Endothelial cell of umbilical vein (primary cell): ENCODE results near the gene RERGL. TPM values are rescaled to one million over a fixed set of nuclear protein-coding genes. Genes with fewer than 3 reads are reported as not detected.
"Not testable (repeated sequence)": the region's sequence is repeated elsewhere in the genome, so short reads cannot be mapped to it uniquely, and the experiment has no call there.

Experiments used
- BruUV-seq: library from RNA; stranded (reverse); fragments of 400-500 nt; replicated peaks from 2 replicates; lab custom pipeline; 2021; lab: Mats Ljungman, UMichigan
- CTCF ChIA-PET: fragments of 300-600, 350-600 bp; sonication (Branson Sonifier 250); formaldehyde crosslinking; loops from one replicate; lab custom pipeline; 2021; ENCODE audit warnings: antibody characterized with exemption, inconsistent platforms; lab: Charles Lee
- POLR2A ChIA-PET: fragments of 300-600, 350-600 bp; sonication (Branson Sonifier 250); formaldehyde crosslinking; loops from one replicate; lab custom pipeline; 2021; ENCODE audit warnings: antibody characterized with exemption, inconsistent platforms; lab: Charles Lee
- DNase-seq: peaks from one replicate; pipeline ENCODE4 v3.0.0-alpha.2; 2011; ENCODE audit warnings: low read depth, low spot score
- FAIRE-seq: peaks from 2 replicates; lab custom pipeline; 2011; peaks lifted over from hg19 to GRCh38; lab: Jason Lieb, UNC
- H2AFZ ChIP-seq: 2 replicates; pipeline ENCODE4 v1.6.0; 2012; ENCODE audit warnings: low read depth, low read length, control low read depth, inconsistent platforms
- H3K27ac ChIP-seq: 2 replicates; pipeline ENCODE4 v1.5.1; 2011; ENCODE audit warnings: low read depth, mild to moderate bottlenecking, control low read depth, low read length, moderate library complexity; ENCODE audit not compliant: insufficient read depth
- H3K27me3 ChIP-seq, 2 experiments: 2 replicates each; pipeline versions ENCODE4 v1.6.0 to v1.6.1; 2011; ENCODE audit warnings: low read length in 2 of 2, mixed read lengths in 1 of 2; ENCODE audit not compliant: control insufficient read depth in 2 of 2, insufficient read depth in 2 of 2
- H3K36me3 ChIP-seq, 2 experiments: 2 replicates in 1 of 2; 3 replicates in 1 of 2; pipeline ENCODE4 v1.5.1; 2011; ENCODE audit warnings: low read length in 2 of 2, mild to moderate bottlenecking in 1 of 2, moderate library complexity in 1 of 2; ENCODE audit not compliant: control insufficient read depth in 2 of 2, insufficient read depth in 2 of 2; ENCODE audit errors: extremely low read depth in 1 of 2
- H3K4me1 ChIP-seq: 3 replicates; pipeline ENCODE4 v1.5.1; 2011; ENCODE audit warnings: mild to moderate bottlenecking, low read length; ENCODE audit not compliant: control insufficient read depth, insufficient read depth; ENCODE audit errors: extremely low read depth
- H3K4me2 ChIP-seq: 2 replicates; pipeline ENCODE4 v1.6.1; 2011; ENCODE audit warnings: low read length, control low read depth, mixed read lengths; ENCODE audit not compliant: insufficient read depth
- H3K4me3 ChIP-seq, 3 experiments: fragments of 200-600 bp in 1 of 3; sonication (generic), shearing (Covaris generic) in 1 of 3; replicated peaks in 1 of 3; 2 replicates each; pipeline ENCODE4 v1.5.1; 2011 to 2016; ENCODE audit warnings: control low read depth in 3 of 3, low read length in 3 of 3, mild to moderate bottlenecking in 2 of 3, inconsistent platforms in 1 of 3, low read depth in 1 of 3, moderate library complexity in 1 of 3; ENCODE audit not compliant: insufficient read depth in 1 of 3
- H3K79me2 ChIP-seq: 2 replicates; pipeline ENCODE4 v1.6.0; 2012; ENCODE audit warnings: low read length, inconsistent platforms; ENCODE audit not compliant: control insufficient read depth, insufficient read depth
- H3K9ac ChIP-seq: replicated peaks from 2 replicates; pipeline ENCODE3; 2011; ENCODE audit warnings: low read length, control low read depth; ENCODE audit not compliant: insufficient read depth; ENCODE audit errors: extremely low read depth
- H3K9me1 ChIP-seq: replicated peaks from 3 replicates; pipeline ENCODE4 v1.6.0; 2011; ENCODE audit warnings: mild to moderate bottlenecking, low read length; ENCODE audit not compliant: control insufficient read depth, insufficient read depth; ENCODE audit errors: extremely low read depth
- H3K9me3 ChIP-seq: replicated peaks from 2 replicates; pipeline ENCODE4 v1.5.1; 2012; ENCODE audit warnings: low read length, inconsistent platforms; ENCODE audit not compliant: control insufficient read depth, insufficient read depth
- H4K20me1 ChIP-seq: replicated peaks from 2 replicates; pipeline ENCODE3; 2011; ENCODE audit warnings: mild to moderate bottlenecking, low read length; ENCODE audit not compliant: control insufficient read depth, insufficient read depth; ENCODE audit errors: extremely low read depth
- EZH2 ChIP-seq: IDR thresholded peaks from 2 replicates; pipeline ENCODE4 v1.6.1; 2012; ENCODE audit warnings: borderline replicate concordance, low read depth, mild to moderate bottlenecking, moderate library complexity, low read length, inconsistent platforms; ENCODE audit not compliant: severe bottlenecking
- FOS ChIP-seq: IDR thresholded peaks from 2 replicates; pipeline ENCODE4 v1.6.1; 2011; ENCODE audit warnings: mild to moderate bottlenecking, low read length, moderate library complexity, borderline replicate concordance; ENCODE audit not compliant: insufficient read depth
- GATA2 ChIP-seq: IDR thresholded peaks from 2 replicates; pipeline ENCODE4 v1.7.0; 2011; ENCODE audit warnings: low read depth, mild to moderate bottlenecking, moderate library complexity, mixed read lengths, low read length; ENCODE audit not compliant: insufficient read length, insufficient read depth
- JUN ChIP-seq: IDR thresholded peaks from 2 replicates; pipeline ENCODE4 v1.6.1; 2011; ENCODE audit warnings: borderline replicate concordance, low read depth; ENCODE audit not compliant: insufficient read length, insufficient read depth
- MAX ChIP-seq: IDR thresholded peaks from 2 replicates; pipeline ENCODE4 v1.6.1; 2011; ENCODE audit not compliant: insufficient read depth, insufficient read length
- MYC ChIP-seq: IDR thresholded peaks from one replicate; pipeline ENCODE4 v1.6.1; 2011; ENCODE audit warnings: mild to moderate bottlenecking, low read depth, low read length
- POLR2A ChIP-seq: IDR thresholded peaks from 2 replicates; pipeline ENCODE4 v1.6.1; 2012; ENCODE audit warnings: low read depth, mild to moderate bottlenecking, control low read depth, low read length
- POLR2AphosphoS5 ChIP-seq: IDR thresholded peaks from 2 replicates; pipeline ENCODE4 v1.6.1; 2012; ENCODE audit warnings: low read depth, mild to moderate bottlenecking, control low read depth, low read length, moderate library complexity; ENCODE audit not compliant: insufficient read depth
- dilution Hi-C: fragments of 300-500 bp; cut with MboI; formaldehyde crosslinking; loops from one replicate; pipeline ENCODE4 v1.15.0; 2019; ENCODE audit warnings: low sequenced_read_pairs; ENCODE audit not compliant: extremely low pct_ligation_motif_present
- intact Hi-C: fragments of 100-400 bp; cut with micrococcal nuclease; formaldehyde crosslinking; loops from one replicate; pipeline ENCODE4 v1.10.0; 2022
- polyA plus RNA-seq, 4 experiments: library from polyadenylated mRNA; depleted of rRNA in 3 of 4; stranded (reverse) in 3 of 4; unstranded in 1 of 4; fragments of >200 nt; gene quantifications; 2 replicates each; pipeline versions ENCODE4 v1.2.1 to v1.2.3, GENCODE V29; 2011 to 2012; ENCODE audit warnings: missing spikeins in 1 of 4
- total RNA-seq: library from RNA; stranded (reverse); gene quantifications from 2 replicates; pipeline ENCODE4 v1.2.3, GENCODE V29; 2021
- TF ChIP-seq, protein P1 (sequence below), 2 donors: IDR thresholded peaks; 1 replicate in 1 of 2; 2 replicates in 1 of 2; pipeline ENCODE4 v1.5.1; 2011; ENCODE audit warnings: low read length in 2 of 2, mild to moderate bottlenecking in 2 of 2, moderate library complexity in 2 of 2, control low read depth in 1 of 2, inconsistent platforms in 1 of 2, low read depth in 1 of 2; ENCODE audit not compliant: insufficient read depth in 1 of 2; ENCODE audit errors: extremely low read depth in 1 of 2

Gene RERGL
- total and polyA plus RNA-seq, 2 donors (not counting 3 experiments of a cell fraction or from before 2014, with no cell fraction given) = not detected

DNA sequence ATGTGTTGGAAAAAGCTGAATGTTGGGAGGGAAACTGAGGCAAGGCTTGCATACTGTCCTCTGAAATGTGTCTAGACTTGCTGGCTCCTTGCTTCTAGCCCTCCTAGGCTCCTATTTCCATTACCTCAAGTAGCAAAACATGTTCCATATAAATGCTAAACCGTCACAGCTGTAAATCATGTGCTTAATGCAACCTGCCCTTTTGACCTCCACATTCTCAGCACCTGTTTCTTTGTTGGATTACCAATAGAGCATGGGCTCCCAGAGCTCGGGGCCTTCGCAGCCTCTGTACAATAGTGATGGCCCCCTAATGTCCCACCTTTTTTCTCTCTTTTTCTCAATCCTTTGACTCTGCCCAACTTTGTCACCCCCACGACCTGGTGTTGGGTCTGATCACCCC, 23.3 kb downstream of the RERGL start:
- Histone ChIP-seq H3K9ac (no peak overlapping the region), H3K4me3 (no peak overlapping the region), H3K4me1 (no peaks in the 10 kb centered on the region), H4K20me1 (no peaks in the 10 kb centered on the region), H3K4me2 (no peak overlapping the region), H3K9me3 (peaks cover 2% of the 10 kb centered on the region), H2AFZ (no peak overlapping the region), H3K79me2 (no peaks in the 10 kb centered on the region), H3K9me1 (no peaks in the 10 kb centered on the region), H3K36me3 (no peaks in the 10 kb centered on the region), H3K27ac (no peak overlapping the region), H3K27me3 (no peaks in the 10 kb centered on the region)
- ChIA-PET POLR2A (no interaction called here), CTCF (no interaction called here)
- FAIRE-seq = no peak
- intact Hi-C loops (no loop called here), dilution Hi-C loops (no loop called here)
- BruUV-seq = no TSS peak
- DNase-seq = no peak
- TF ChIP-seq EZH2 (no peak), JUN (no peak), FOS (no peak), MAX (no peak), GATA2 (no peak), POLR2AphosphoS5 (no peak), MYC (no peak), POLR2A (no peak)
- TF ChIP-seq, protein P1, sequence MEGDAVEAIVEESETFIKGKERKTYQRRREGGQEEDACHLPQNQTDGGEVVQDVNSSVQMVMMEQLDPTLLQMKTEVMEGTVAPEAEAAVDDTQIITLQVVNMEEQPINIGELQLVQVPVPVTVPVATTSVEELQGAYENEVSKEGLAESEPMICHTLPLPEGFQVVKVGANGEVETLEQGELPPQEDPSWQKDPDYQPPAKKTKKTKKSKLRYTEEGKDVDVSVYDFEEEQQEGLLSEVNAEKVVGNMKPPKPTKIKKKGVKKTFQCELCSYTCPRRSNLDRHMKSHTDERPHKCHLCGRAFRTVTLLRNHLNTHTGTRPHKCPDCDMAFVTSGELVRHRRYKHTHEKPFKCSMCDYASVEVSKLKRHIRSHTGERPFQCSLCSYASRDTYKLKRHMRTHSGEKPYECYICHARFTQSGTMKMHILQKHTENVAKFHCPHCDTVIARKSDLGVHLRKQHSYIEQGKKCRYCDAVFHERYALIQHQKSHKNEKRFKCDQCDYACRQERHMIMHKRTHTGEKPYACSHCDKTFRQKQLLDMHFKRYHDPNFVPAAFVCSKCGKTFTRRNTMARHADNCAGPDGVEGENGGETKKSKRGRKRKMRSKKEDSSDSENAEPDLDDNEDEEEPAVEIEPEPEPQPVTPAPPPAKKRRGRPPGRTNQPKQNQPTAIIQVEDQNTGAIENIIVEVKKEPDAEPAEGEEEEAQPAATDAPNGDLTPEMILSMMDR (IDR thresholded peaks at IDR 0.05; ENCODE audit: extremely low read depth in 1 of 2, insufficient read depth in 1 of 2, low read depth in 1 of 2, low read length in 2 of 2) = no peak

GRCh38 chr12:18062867-18063266, 27.1 kb downstream of the RERGL start:
- DNase-seq, H2AFZ ChIP-seq, H4K20me1 ChIP-seq, dilution Hi-C loops, H3K4me1 ChIP-seq, H3K9me1 ChIP-seq, BruUV-seq, CTCF ChIA-PET, POLR2A ChIA-PET, H3K27ac ChIP-seq, FAIRE-seq, H3K9ac ChIP-seq, H3K4me2 ChIP-seq, H3K36me3 ChIP-seq, H3K27me3 ChIP-seq, H3K4me3 ChIP-seq, intact Hi-C loops, H3K79me2 ChIP-seq, H3K9me3 ChIP-seq: not testable (repeated sequence)
